Neuron (in vitro differentiated cells): ENCODE measurements around the gene TCHHL1.
"Not testable (repeated sequence)": the region's sequence is repeated elsewhere in the genome, so short reads cannot be mapped to it uniquely, and the experiment has no call there.

Experiments used
- H2AFZ ChIP-seq: one replicate; pipeline ENCODE4 v1.6.1; 2013; ENCODE audit warnings: low read depth, mild to moderate bottlenecking, inconsistent platforms, low read length, moderate library complexity
- H3K27me3 ChIP-seq: one replicate; pipeline ENCODE4 v1.6.1; 2013; ENCODE audit warnings: low read length; ENCODE audit not compliant: insufficient read depth
- H3K36me3 ChIP-seq: one replicate; pipeline ENCODE4 v1.6.1; 2013; ENCODE audit warnings: low read length; ENCODE audit not compliant: insufficient read depth
- H3K4me1 ChIP-seq: one replicate; pipeline ENCODE4 v1.6.1; 2013; ENCODE audit warnings: low read length; ENCODE audit not compliant: insufficient read depth
- H3K4me3 ChIP-seq: 2 replicates; pipeline ENCODE4 v1.5.1; 2013; ENCODE audit warnings: mild to moderate bottlenecking, low read length, moderate library complexity
- H3K9me3 ChIP-seq: one replicate; pipeline ENCODE4 v1.6.1; 2013; ENCODE audit warnings: low read length

Gene TCHHL1

DNA sequence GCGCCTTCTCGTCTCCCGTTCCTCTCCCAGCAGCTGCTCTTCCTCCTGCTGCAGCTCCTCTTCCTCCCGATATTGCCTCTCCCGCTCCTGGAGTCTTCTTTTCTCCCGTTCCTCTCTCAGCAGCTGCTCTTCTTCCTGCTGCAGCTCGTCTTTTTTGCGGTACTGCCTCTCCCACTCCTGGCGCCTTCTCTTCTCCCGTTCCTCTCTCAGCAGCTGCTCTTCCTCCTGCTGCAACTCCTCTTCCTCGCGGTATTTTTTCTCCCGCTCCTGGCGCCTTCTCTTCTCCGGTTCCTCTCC is 21.1 kb upstream of the TCHHL1 start:
- Histone ChIP-seq H3K9me3 (peaks cover 7% of the 10 kb centered on the region), H3K36me3 (no peaks in the 10 kb centered on the region), H3K4me1 (no peaks in the 10 kb centered on the region), H3K4me3 (no peak overlapping the region), H2AFZ (no peak overlapping the region), H3K27me3 (peaks cover 26% of the 10 kb centered on the region)

DNA sequence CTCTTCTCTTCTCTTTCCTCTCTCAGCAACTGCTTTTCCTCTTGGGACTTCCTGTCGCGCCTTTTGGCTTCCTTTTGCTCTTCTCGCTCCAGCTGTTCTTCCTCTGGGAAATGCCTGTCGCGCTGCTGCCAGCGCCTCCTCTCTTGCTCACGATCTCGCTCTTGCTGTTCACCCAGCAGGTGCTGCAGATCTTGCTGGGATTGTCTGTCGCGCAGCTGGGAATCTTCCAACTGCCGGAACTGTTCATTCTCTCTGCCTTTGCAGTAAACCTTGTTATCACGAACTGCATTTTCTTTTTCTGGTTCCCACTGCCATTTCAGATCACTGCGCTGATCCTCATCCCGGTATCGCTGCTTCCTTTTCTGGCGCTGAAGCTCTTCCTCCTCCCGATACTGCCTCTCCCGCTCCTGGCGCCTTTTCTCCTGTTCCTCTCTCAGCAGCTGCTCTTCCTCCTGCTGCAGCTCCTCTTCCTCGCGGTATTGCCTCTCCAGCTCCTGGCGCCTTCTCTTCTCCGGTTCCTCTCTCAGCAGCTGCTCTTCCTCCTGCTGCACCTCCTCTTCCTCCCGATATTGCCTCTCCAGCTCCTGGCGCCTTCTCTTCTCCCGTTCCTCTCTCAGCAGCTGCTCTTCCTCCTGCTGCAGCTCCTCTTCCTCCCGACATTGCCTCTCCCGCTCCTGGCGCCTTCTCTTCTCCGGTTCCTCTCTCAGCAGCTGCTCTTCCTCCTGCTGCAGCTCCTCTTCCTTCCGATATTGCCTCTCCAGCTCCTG is 20.6 kb upstream of the TCHHL1 start:
- Histone ChIP-seq H3K4me3 (no peak overlapping the region), H3K9me3 (peaks cover 7% of the 10 kb centered on the region), H3K27me3 (peaks cover 26% of the 10 kb centered on the region)

DNA sequence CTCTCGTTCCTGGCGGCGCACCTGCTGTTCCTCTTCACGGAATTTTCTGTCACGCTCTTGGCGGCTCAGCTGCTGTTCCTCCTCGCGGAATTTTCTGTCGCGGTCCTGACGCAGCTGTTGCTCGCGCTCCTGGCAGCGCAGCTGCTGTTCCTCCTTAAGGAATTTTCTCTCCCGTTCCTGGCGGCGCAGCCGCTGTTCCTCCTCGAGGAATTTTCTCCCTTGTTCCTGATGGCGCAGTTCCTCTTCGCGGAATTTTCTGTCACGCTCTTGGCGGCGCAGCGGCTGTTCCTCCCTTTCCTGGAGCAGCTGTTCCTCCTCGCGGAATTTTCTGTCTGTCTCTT is 20.0 kb upstream of the TCHHL1 start:
- Histone ChIP-seq H3K27me3 (peaks cover 25% of the 10 kb centered on the region), H3K9me3 (peaks cover 7% of the 10 kb centered on the region)

More for the DNA sequence above, 20.6 kb upstream of the TCHHL1 start:
- Histone ChIP-seq H3K36me3 (no peaks in the 10 kb centered on the region), H2AFZ (no peak overlapping the region), H3K4me1 (no peaks in the 10 kb centered on the region)

DNA sequence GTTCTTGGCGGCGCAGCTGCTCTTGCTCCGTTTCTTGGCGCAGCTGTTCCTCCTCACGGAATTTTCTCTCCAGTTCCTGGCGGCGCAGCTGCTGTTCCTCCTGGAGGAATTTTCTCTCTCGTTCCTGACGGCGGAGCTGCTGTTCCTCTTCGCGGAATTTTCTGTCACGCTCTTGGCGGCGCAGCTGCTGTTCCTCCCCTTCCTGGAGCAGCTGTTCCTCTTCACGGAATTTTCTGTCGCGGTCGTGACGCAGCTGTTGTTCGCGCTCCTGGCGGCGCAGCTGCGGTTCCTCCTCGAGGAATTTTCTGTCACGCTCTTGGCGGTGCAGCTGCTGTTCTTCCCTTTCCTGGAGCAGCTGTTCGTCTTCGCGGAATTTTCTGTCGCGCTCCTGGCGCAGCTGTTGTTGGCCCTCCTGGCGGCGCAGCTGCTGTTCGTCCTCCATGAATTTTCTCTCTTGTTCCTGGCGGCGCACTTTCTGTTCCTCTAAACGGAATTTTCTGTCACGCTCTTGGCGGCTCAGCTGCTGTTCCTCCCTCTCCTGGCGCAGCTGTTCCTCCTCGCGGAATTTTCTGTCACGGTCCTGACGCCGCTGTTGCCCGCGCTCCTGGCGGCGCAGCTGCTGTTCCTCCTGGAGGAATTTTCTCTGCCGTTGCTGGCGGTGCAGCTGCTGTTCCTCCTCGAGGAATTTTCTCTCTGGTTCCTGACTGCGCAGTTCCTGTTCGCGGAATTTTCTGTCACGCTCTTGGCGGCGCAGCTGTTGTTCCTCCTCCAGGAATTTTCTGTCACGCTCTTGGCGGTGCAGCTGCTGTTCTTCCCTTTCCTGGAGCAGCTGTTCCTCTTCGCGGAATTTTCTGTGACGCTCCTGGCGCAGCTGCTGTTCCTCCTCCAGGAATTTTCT is 19.4 kb upstream of the TCHHL1 start:
- Histone ChIP-seq H3K36me3 (no peaks in the 10 kb centered on the region), H3K9me3 (peaks cover 7% of the 10 kb centered on the region), H3K4me3 (no peak overlapping the region), H3K27me3 (peaks cover 19% of the 10 kb centered on the region), H3K4me1 (no peaks in the 10 kb centered on the region), H2AFZ (no peak overlapping the region)

More for the DNA sequence above, 20.0 kb upstream of the TCHHL1 start:
- Histone ChIP-seq H3K4me3 (no peak overlapping the region), H2AFZ (no peak overlapping the region), H3K36me3 (no peaks in the 10 kb centered on the region), H3K4me1 (no peaks in the 10 kb centered on the region)

DNA sequence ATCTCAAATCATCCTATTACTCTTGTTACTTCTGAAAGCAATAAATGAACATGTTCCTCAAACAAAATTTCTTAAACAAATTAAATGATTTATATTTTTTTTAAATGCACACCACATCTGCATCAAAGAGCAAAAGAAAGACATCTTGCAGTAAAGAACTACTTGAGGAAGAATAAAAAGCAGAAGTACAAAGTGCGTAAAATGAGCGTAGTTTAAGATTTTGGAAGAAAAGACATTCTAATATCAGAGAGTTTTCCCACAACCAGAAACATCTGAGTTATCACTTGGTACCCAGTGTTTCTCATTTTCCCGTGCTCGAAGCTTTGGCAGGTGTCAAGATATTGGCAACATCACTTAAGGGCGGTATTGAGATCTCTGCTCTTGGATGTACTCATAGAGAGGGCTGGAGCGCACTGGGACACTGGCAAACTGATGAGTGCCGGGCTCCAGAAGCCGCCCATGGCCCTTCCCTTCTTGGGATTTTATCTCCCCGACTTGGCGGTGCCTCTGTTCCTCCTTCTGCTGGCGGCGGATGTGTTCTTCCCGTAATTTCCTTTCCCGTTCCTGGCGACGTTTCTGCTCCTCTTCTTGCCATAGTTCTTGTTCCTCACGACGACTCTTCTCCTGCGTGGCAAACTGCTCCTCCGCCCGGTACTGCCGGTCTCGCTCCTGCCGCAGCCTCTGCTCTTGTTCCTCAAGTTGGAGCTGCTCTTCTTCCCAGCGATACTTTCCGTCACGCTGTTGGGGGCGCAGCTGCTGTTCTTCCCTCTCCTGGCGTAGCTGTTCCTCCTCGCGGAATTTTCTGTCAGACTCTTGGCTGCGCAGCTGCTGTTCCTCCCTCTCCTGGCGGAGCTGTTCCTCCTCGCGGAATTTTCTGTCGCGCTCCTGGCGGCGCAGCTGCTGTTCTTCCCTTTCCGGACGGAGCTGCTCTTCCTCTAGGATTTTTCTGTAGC is 18.4 kb upstream of the TCHHL1 start:
- Histone ChIP-seq H3K27me3 (peaks cover 14% of the 10 kb centered on the region), H3K4me3 (no peak overlapping the region), H3K36me3 (no peaks in the 10 kb centered on the region), H3K9me3 (peaks cover 7% of the 10 kb centered on the region), H3K4me1 (no peaks in the 10 kb centered on the region), H2AFZ (no peak overlapping the region)

DNA sequence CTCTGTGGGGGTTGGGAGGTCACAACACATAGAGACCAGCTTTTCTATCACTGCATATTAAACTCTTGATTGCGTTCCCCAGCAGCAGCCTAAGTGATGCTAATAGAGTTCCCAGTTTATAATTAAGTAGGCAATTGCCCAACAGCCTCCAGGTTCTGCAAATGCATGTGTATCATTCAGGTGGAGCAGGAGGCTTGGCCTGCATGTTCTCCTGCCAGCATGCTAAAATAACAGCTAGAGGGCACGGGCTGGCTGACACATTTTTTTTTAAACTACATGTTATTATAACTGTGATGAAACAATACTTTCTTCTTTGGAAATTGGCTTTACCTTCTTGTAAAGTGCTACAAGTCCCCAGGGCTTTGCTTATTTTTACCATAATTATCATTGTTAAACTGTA is 16.0 kb upstream of the TCHHL1 start:
- Histone ChIP-seq H3K4me1 (no peaks in the 10 kb centered on the region), H3K36me3 (no peaks in the 10 kb centered on the region), H3K9me3 (peaks cover 7% of the 10 kb centered on the region), H2AFZ (no peak overlapping the region), H3K27me3 (peaks cover 7% of the 10 kb centered on the region), H3K4me3 (no peak overlapping the region)

DNA sequence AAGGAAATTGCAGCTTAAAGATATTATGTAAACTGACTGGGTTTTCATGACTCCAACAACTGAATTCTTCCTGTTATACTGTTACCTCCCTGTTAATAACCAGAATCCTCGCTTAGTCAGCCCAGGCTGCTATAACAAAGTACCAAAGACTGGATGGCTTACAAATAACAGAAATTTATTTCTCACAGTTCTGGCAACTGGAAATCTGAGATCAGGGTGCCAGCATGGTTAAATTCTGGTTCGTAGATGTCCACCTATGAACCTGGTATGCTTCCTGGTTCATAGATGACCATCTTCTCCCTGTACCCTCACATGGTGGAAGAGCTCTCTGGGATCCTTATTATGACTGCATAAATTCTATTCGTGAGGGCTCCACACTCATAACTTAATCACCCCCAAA is 8.1 kb upstream of the TCHHL1 start:
- H3K27me3 ChIP-seq, result no peaks in the 10 kb centered on the region
- no peaks in the 10 kb centered on the region for H3K36me3 ChIP-seq
- no peaks in the 10 kb centered on the region for H3K9me3 ChIP-seq
- H3K4me3 ChIP-seq, result no peak overlapping the region
- no peak overlapping the region for H2AFZ ChIP-seq
- no peaks in the 10 kb centered on the region for H3K4me1 ChIP-seq

DNA sequence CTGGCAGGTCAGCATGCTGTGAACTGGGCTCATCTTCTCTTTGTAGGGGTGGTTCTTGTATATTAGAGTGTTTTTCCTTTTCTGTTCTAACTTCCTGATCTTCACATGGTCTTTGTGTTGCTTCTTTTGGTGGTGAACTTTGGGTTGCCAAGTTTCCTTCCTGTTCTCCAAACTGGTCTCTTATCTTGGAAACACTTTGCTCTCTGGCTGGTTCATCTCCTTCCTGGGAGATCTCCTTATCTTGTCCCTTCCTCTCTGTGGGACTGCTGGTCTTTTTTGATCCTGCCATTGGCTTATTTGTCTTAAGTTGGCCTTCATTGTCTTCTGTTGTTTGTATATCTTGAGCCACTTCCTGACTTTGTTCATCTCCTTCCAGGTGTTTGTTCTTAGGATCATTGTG is 2.1 kb downstream of the TCHHL1 start:
- Histone ChIP-seq H3K4me3 (no peak overlapping the region), H3K9me3 (no peaks in the 10 kb centered on the region), H3K27me3 (peaks cover 4% of the 10 kb centered on the region), H3K36me3 (no peaks in the 10 kb centered on the region), H3K4me1 (no peaks in the 10 kb centered on the region), H2AFZ (no peak overlapping the region)

DNA sequence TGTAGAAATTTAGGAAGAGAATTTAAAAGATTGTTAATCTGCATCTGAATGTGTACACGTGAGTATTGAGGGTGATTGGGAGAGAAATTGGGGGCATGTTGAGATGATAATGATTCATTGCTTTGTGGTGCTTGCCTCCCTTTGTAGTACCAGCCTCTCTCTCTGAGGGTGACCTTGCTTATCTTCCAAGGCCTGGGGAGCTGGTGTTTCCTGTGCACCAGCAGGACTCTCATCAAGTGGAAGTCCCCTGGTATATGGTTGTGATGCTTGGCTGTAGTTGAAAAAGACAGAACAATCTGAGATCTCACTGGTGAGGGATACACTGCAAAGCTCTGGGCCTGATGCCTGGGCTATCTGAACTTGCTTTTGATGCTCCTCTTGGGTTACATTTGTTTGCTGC is 4.0 kb downstream of the TCHHL1 start:
- Histone ChIP-seq H2AFZ (no peak overlapping the region), H3K4me1 (no peaks in the 10 kb centered on the region), H3K4me3 (no peak overlapping the region), H3K27me3 (peaks cover 4% of the 10 kb centered on the region), H3K9me3 (no peaks in the 10 kb centered on the region), H3K36me3 (no peaks in the 10 kb centered on the region)

DNA sequence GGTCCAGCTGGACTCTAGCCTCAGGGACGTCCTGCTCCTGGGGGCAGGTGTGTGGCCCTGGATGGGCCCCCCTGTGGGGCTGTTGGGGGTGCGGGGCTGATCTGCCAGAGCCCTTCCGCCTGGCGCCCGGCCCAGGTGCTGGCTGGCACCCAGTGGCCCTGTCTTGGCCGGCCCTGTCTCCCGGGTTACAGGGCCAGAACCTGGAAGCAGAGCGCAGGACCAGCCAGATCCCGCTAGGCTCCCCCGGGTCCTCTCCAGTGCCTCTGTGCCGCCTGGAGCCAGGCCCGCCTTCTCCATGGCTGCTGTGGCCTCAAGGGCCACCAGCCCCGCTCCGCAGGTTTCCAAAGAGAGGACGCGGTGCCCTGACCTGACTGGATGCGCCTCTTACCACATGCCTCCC is 7.8 kb downstream of the TCHHL1 start:
- H3K4me1 ChIP-seq, H3K9me3 ChIP-seq, H3K27me3 ChIP-seq, H3K4me3 ChIP-seq, H2AFZ ChIP-seq, H3K36me3 ChIP-seq: not testable (repeated sequence)

DNA sequence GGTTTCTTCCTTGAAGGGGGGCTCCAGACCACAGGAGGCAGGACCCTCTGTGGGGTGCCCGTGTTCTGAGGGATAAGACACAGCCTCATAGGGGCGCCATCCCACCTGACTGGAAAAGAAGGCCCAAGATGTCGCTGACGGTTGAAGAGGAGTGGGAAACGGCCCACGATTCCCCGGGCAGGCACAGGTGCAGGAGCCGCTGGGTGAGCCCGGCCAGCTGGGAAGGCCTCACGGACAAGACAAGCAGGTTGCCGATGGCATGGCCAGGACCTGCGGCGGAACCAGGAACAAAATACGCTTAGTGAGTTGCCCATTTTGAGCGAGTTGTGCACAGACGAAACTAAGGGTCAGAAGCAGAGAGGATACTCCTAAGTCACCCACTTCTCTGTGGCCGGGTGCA is 8.4 kb downstream of the TCHHL1 start:
- H3K4me1 ChIP-seq, H3K4me3 ChIP-seq, H3K27me3 ChIP-seq, H2AFZ ChIP-seq, H3K9me3 ChIP-seq, H3K36me3 ChIP-seq: not testable (repeated sequence)

DNA sequence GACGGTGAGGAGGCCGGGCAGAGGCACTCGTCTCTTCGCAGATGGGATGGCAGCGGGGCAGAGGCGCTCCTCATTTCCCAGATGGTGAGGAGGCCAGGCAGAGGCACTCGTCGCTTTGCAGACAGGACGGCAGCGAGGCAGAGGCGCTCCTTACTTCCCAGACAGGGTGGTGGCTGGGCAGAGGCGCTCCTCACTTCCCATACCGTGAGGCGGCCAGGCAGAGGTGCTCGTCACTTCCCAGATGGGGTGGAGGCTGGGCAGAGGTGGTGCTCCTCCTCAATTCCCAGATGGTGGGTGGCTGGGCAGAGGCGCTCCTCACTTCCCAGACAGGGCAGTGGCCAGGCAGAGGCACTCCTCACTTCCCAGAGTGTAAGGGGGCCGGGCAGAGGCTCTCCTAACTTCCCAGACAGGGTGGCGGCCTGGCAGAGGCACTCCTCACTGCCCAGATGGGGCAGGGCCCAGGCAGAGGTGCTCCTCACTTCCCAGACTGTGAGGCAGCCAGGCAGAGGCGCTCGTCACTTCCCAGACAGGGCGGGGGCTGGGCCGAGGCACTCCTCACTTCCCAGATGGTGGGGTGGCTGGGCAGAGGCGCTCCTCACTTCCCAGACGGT is 9.9 kb downstream of the TCHHL1 start:
- Histone ChIP-seq H2AFZ (no peak overlapping the region), H3K36me3 (no peaks in the 10 kb centered on the region), H3K9me3 (no peaks in the 10 kb centered on the region), H3K27me3 (peaks cover 1% of the 10 kb centered on the region), H3K4me3 (no peak overlapping the region), H3K4me1 (no peaks in the 10 kb centered on the region)
